ENCODE results near the gene UTP15. TPM values are rescaled to one million over a fixed set of nuclear protein-coding genes. Genes with fewer than 3 reads are reported as not detected.

The UTP15 gene
- total and polyA plus RNA-seq, 2 experiments from 2014 or later, result 16.5 to 59.0 TPM

- Histone ChIP-seq H3K79me2 (replicated peaks; ENCODE audit: insufficient read depth) (no peaks in the 10 kb centered on the region), H3K36me3 (ENCODE audit: insufficient read depth) (no peaks in the 10 kb centered on the region), H3K4me2 (no peak overlapping the region), H3K27ac (ENCODE audit: low read depth) (no peak overlapping the region), H4K20me1 (replicated peaks; ENCODE audit: insufficient read depth) (no peaks in the 10 kb centered on the region), H3K4me3 (no peak overlapping the region), H3K4me1 (ENCODE audit: insufficient read depth) (no peaks in the 10 kb centered on the region), H3K27me3 (ENCODE audit: insufficient read depth) (no peaks in the 10 kb centered on the region), H3F3A (replicated peaks; ENCODE audit: low read depth) (no peaks in the 10 kb centered on the region), H2AFZ (no peak overlapping the region), H3K9me2 (ENCODE audit: insufficient read depth) (no peaks in the 10 kb centered on the region)
- Mint-ChIP-seq H3K27ac (no peak overlapping the region), H3K27me3 (ENCODE audit: insufficient read depth, low read depth, poor library complexity) (peaks cover 1% of the 10 kb centered on the region), H3K9me3 (no peaks in the 10 kb centered on the region; the same call in 2 of the 3 replicates), H3K36me3 (ENCODE audit: low read depth) (no peaks in the 10 kb centered on the region), H3K4me1 (no peaks in the 10 kb centered on the region), H3K4me3 (no peak overlapping the region)
- TF ChIP-seq NANOG (IDR thresholded peaks at IDR 0.05; ENCODE audit: borderline replicate concordance), result no peak
- TF ChIP-seq ETS1 (IDR thresholded peaks at IDR 0.05), result no peak
- no peak for TF ChIP-seq ZNF462 (CRISPR knock-in tag; IDR thresholded peaks at IDR 0.05)
- no peak for TF ChIP-seq EZH2 (IDR thresholded peaks at IDR 0.05; ENCODE audit: low read depth, unreplicated experiment)
- DNase-seq (ENCODE audit: low spot score) (no peak), ATAC-seq (no peak)
These were observed 33.8 kb downstream of the UTP15 start for GRCh38 chr5:73599380-73599779.

GRCh38 chr5:73603998-73604397, 38.5 kb downstream of the UTP15 start:
- H3K36me3 Mint-ChIP-seq (ENCODE audit: low read depth), result no peaks in the 10 kb centered on the region
- H3K27ac Mint-ChIP-seq, result no peak overlapping the region
- Histone ChIP-seq H3K4me1 (ENCODE audit: insufficient read depth) (no peaks in the 10 kb centered on the region), H3F3A (replicated peaks; ENCODE audit: low read depth) (no peaks in the 10 kb centered on the region), H2AFZ (no peak overlapping the region), H3K36me3 (ENCODE audit: insufficient read depth) (no peaks in the 10 kb centered on the region), H3K4me3 (no peak overlapping the region), H3K79me2 (replicated peaks; ENCODE audit: insufficient read depth) (no peaks in the 10 kb centered on the region), H3K4me2 (no peak overlapping the region), H4K20me1 (replicated peaks; ENCODE audit: insufficient read depth) (no peaks in the 10 kb centered on the region), H3K27ac (ENCODE audit: low read depth) (no peak overlapping the region), H3K27me3 (ENCODE audit: insufficient read depth) (no peaks in the 10 kb centered on the region), H3K9me2 (ENCODE audit: insufficient read depth) (no peaks in the 10 kb centered on the region)
- no peak for DNase-seq (ENCODE audit: low spot score)
- H3K4me1 Mint-ChIP-seq, result no peaks in the 10 kb centered on the region
- H3K27me3 Mint-ChIP-seq (ENCODE audit: insufficient read depth, low read depth, poor library complexity), result no peaks in the 10 kb centered on the region
- no peak for ATAC-seq
- H3K9me3 Mint-ChIP-seq, result no peaks in the 10 kb centered on the region; the same call in 2 of the 3 replicates
- no peak overlapping the region for H3K4me3 Mint-ChIP-seq
- TF ChIP-seq STAT1 (IDR thresholded peaks at IDR 0.05; ENCODE audit: unreplicated experiment) (no peak), CTCF (conservative IDR thresholded peaks at IDR 0.05; ENCODE audit: low read depth in 2 of 2) (no peak), POLR2AphosphoS5 (IDR thresholded peaks at IDR 0.05; ENCODE audit: low read depth) (no peak), ZNF114 (CRISPR knock-in tag; IDR thresholded peaks at IDR 0.05) (no peak), NANOG (IDR thresholded peaks at IDR 0.05; ENCODE audit: borderline replicate concordance) (no peak), EZH2 (IDR thresholded peaks at IDR 0.05; ENCODE audit: low read depth, unreplicated experiment) (no peak), ETS1 (IDR thresholded peaks at IDR 0.05) (no peak)

All from GM23338 (cell line).